H1 (cell line): ENCODE results near the gene ACSF2. TPM values are rescaled to one million over a fixed set of nuclear protein-coding genes. Genes with fewer than 3 reads are reported as not detected.

ENCODE experiments used
- CTCF ChIA-PET: fragments of 300-600 bp; sonication (Branson Sonifier 250); formaldehyde crosslinking; loops from one replicate; lab custom pipeline; 2021; ENCODE audit not compliant: partially characterized antibody; lab: Charles Lee
- POLR2A ChIA-PET: fragments of 300-600 bp; sonication (Branson Sonifier 250); formaldehyde crosslinking; loops from one replicate; lab custom pipeline; 2021; ENCODE audit warnings: inconsistent platforms; ENCODE audit not compliant: partially characterized antibody; lab: Charles Lee
- DNase-seq, 2 experiments: peaks; one replicate each; pipeline versions ENCODE4 v3.0.0 to v3.0.0-alpha.2; 2010 to 2022; ENCODE audit warnings: low spot score in 2 of 2, low read depth in 1 of 2, mixed read lengths in 1 of 2
- FAIRE-seq: peaks from 2 replicates; lab custom pipeline; 2011; peaks lifted over from hg19 to GRCh38; lab: Jason Lieb, UNC
- H2AFZ ChIP-seq: 2 replicates; pipeline ENCODE4 v1.8.1; 2012; ENCODE audit warnings: low read length, inconsistent platforms
- H2AK5ac ChIP-seq: 2 replicates; pipeline ENCODE4 v1.6.1; 2013; ENCODE audit warnings: low read depth, low read length
- H2BK120ac ChIP-seq: replicated peaks from 2 replicates; pipeline ENCODE3; 2013; ENCODE audit warnings: low read depth, low read length, inconsistent platforms
- H2BK12ac ChIP-seq: 2 replicates; pipeline ENCODE4 v1.6.1; 2013; ENCODE audit warnings: low read depth, low read length
- H2BK15ac ChIP-seq: 2 replicates; pipeline ENCODE4 v1.6.1; 2013; ENCODE audit warnings: low read length
- H2BK20ac ChIP-seq: 2 replicates; pipeline ENCODE4 v1.6.1; 2013; ENCODE audit warnings: low read length
- H2BK5ac ChIP-seq: 2 replicates; pipeline ENCODE4 v1.6.1; 2013; ENCODE audit warnings: low read depth, low read length
- H3K14ac ChIP-seq: 2 replicates; pipeline ENCODE4 v1.6.1; 2013; ENCODE audit warnings: inconsistent platforms; ENCODE audit not compliant: insufficient read length
- H3K18ac ChIP-seq: 2 replicates; pipeline ENCODE4 v1.6.1; 2013; ENCODE audit warnings: low read length; ENCODE audit errors: extremely low read depth
- H3K23ac ChIP-seq: 2 replicates; pipeline ENCODE4 v1.6.1; 2013; ENCODE audit warnings: inconsistent platforms; ENCODE audit not compliant: insufficient read length
- H3K23me2 ChIP-seq: 2 replicates; pipeline ENCODE4 v1.6.1; 2013; ENCODE audit warnings: low read depth, low read length
- H3K27ac ChIP-seq: 2 replicates; pipeline ENCODE4 v1.6.1; 2011; ENCODE audit warnings: low read depth, low read length, inconsistent platforms
- H3K27me3 ChIP-seq, 4 experiments: replicated peaks in 1 of 4; 1 replicate in 1 of 4; 2 replicates in 3 of 4; pipeline versions ENCODE4 v1.6.1 to v1.8.1; 2011 to 2013; ENCODE audit warnings: low read length in 3 of 4, mild to moderate bottlenecking in 3 of 4, inconsistent platforms in 2 of 4, mixed read lengths in 2 of 4, moderate library complexity in 1 of 4; ENCODE audit not compliant: control insufficient read depth in 3 of 4, insufficient read depth in 3 of 4; ENCODE audit errors: extremely low read depth in 1 of 4
- H3K36me3 ChIP-seq, 4 experiments: 2 replicates each; pipeline versions ENCODE4 v1.6.1 to v1.8.1; 2011 to 2013; ENCODE audit warnings: mild to moderate bottlenecking in 4 of 4, low read length in 3 of 4, moderate library complexity in 2 of 4, control low read depth in 1 of 4, inconsistent platforms in 1 of 4; ENCODE audit not compliant: insufficient read depth in 4 of 4, control insufficient read depth in 2 of 4
- H3K4ac ChIP-seq: replicated peaks from 2 replicates; pipeline ENCODE3; 2013; ENCODE audit warnings: low read length, low read depth, mixed read lengths, inconsistent platforms; ENCODE audit not compliant: insufficient read length
- H3K4me1 ChIP-seq, 4 experiments: replicated peaks in 1 of 4; 1 replicate in 1 of 4; 2 replicates in 3 of 4; pipeline versions ENCODE4 v1.6.1 to v1.8.1; 2011 to 2013; ENCODE audit warnings: low read length in 3 of 4, inconsistent platforms in 2 of 4, mixed read lengths in 1 of 4; ENCODE audit not compliant: insufficient read depth in 4 of 4, control insufficient read depth in 3 of 4
- H3K4me2 ChIP-seq, 2 experiments: 2 replicates each; pipeline versions ENCODE4 v1.6.1 to v1.8.1; 2011 to 2013; ENCODE audit warnings: low read depth in 2 of 2, low read length in 2 of 2, control low read depth in 1 of 2, inconsistent platforms in 1 of 2, mild to moderate bottlenecking in 1 of 2; ENCODE audit not compliant: insufficient read depth in 1 of 2
- H3K4me3 ChIP-seq, 4 experiments: fragments of 200-600, 300-600 bp in 1 of 4; sonication (generic), shearing (Covaris generic), sonication (Bioruptor Twin) in 1 of 4; 2 replicates each; pipeline versions ENCODE4 v1.5.1 to v1.8.1; 2011 to 2016; ENCODE audit warnings: low read length in 4 of 4, low read depth in 3 of 4, control low read depth in 2 of 4, inconsistent platforms in 2 of 4, mild to moderate bottlenecking in 2 of 4, mixed read lengths in 1 of 4, moderate library complexity in 1 of 4; ENCODE audit not compliant: insufficient read depth in 2 of 4; ENCODE audit errors: extremely low read depth in 1 of 4
- H3K56ac ChIP-seq: replicated peaks from 2 replicates; pipeline ENCODE3; 2013; ENCODE audit warnings: low read depth, mild to moderate bottlenecking, mixed read lengths, low read length, inconsistent platforms; ENCODE audit not compliant: insufficient read length
- H3K79me1 ChIP-seq: 2 replicates; pipeline ENCODE4 v1.6.1; 2013; ENCODE audit warnings: low read depth, low read length, control low read depth
- H3K79me2 ChIP-seq, 2 experiments: 2 replicates each; pipeline versions ENCODE4 v1.6.1 to v1.8.1; 2012 to 2013; ENCODE audit warnings: low read length in 2 of 2, mild to moderate bottlenecking in 2 of 2, inconsistent platforms in 1 of 2; ENCODE audit not compliant: insufficient read depth in 2 of 2, control insufficient read depth in 1 of 2
- H3K9ac ChIP-seq, 4 experiments: replicated peaks in 1 of 4; 1 replicate in 1 of 4; 2 replicates in 3 of 4; pipeline versions ENCODE4 v1.6.1 to v1.8.1; 2011 to 2013; ENCODE audit warnings: low read depth in 3 of 4, low read length in 3 of 4, control low read depth in 2 of 4, mild to moderate bottlenecking in 2 of 4, moderate library complexity in 2 of 4, inconsistent platforms in 1 of 4; ENCODE audit errors: extremely low read depth in 1 of 4
- H3K9me3 ChIP-seq, 2 experiments: 2 replicates each; pipeline versions ENCODE4 v1.6.1 to v1.8.1; 2012 to 2013; ENCODE audit warnings: mild to moderate bottlenecking in 2 of 2, moderate library complexity in 2 of 2, control low read depth in 1 of 2, inconsistent platforms in 1 of 2, low read depth in 1 of 2, low read length in 1 of 2, mixed read lengths in 1 of 2; ENCODE audit not compliant: insufficient read depth in 2 of 2
- H4K20me1 ChIP-seq, 2 experiments: replicated peaks in 1 of 2; 2 replicates each; pipeline versions ENCODE3 to v1.8.1; 2011 to 2013; ENCODE audit warnings: inconsistent platforms in 2 of 2, low read length in 2 of 2, mild to moderate bottlenecking in 1 of 2; ENCODE audit not compliant: insufficient read depth in 2 of 2, control insufficient read depth in 1 of 2
- H4K5ac ChIP-seq: 2 replicates; pipeline ENCODE4 v1.6.1; 2013; ENCODE audit warnings: low read length, low read depth, mixed read lengths, inconsistent platforms; ENCODE audit not compliant: insufficient read length
- H4K8ac ChIP-seq: 2 replicates; pipeline ENCODE4 v1.8.0; 2013; ENCODE audit warnings: mild to moderate bottlenecking, moderate library complexity, low read length, inconsistent platforms; ENCODE audit not compliant: insufficient read depth; ENCODE audit errors: extremely low read depth
- H4K91ac ChIP-seq: replicated peaks from 2 replicates; pipeline ENCODE3; 2013; ENCODE audit warnings: low read length, mixed read lengths, inconsistent platforms; ENCODE audit not compliant: insufficient read length
- EP300 ChIP-seq, 2 experiments: IDR thresholded peaks; 1 replicate in 1 of 2; 2 replicates in 1 of 2; pipeline ENCODE4 v1.6.1; 2011 to 2012; ENCODE audit warnings: low read depth in 2 of 2, low read length in 2 of 2, mild to moderate bottlenecking in 2 of 2, borderline replicate concordance in 1 of 2, inconsistent platforms in 1 of 2, moderate library complexity in 1 of 2
- EZH2 ChIP-seq: fragments of 200-600 bp; sonication (generic); IDR thresholded peaks from 2 replicates; pipeline ENCODE4 v1.7.1; 2012; ENCODE audit warnings: low read depth, mild to moderate bottlenecking, moderate library complexity, low read length, inconsistent platforms; ENCODE audit not compliant: severe bottlenecking
- JUN ChIP-seq: IDR thresholded peaks from 2 replicates; pipeline ENCODE4 v1.6.1; 2011; ENCODE audit warnings: low read depth, mild to moderate bottlenecking, improper control_type of control experiment, low read length
- TAF1 ChIP-seq: IDR thresholded peaks from 2 replicates; pipeline ENCODE4 v1.6.1; 2011; ENCODE audit warnings: mild to moderate bottlenecking, low read depth, low read length
- TAF7 ChIP-seq: optimal IDR thresholded peaks from 2 replicates; pipeline ENCODE3; 2011; ENCODE audit warnings: low read depth, mild to moderate bottlenecking, inconsistent platforms, low read length, moderate library complexity, borderline replicate concordance
- TCF12 ChIP-seq: IDR thresholded peaks from 2 replicates; pipeline ENCODE4 v1.6.1; 2011; ENCODE audit warnings: low read depth, mild to moderate bottlenecking, low read length
- WGBS, 2 experiments: shearing (Covaris generic) in 1 of 2; methylation state at CpG; one replicate each; pipeline versions ENCODE4 v1.1.6 to v1.1.7; 2013 to 2015; ENCODE audit warnings: low lambda C conversion rate in 2 of 2, mixed read lengths in 2 of 2, inconsistent platforms in 1 of 2, low coverage in 1 of 2, missing lambda C conversion rate in 1 of 2; ENCODE audit not compliant: insufficient replicate concordance in 2 of 2, insufficient coverage in 1 of 2, insufficient read length in 1 of 2; ENCODE audit errors: extremely low coverage in 1 of 2, missing lambda C conversion rate in 1 of 2; 5-methylcytosine and 5-hydroxymethylcytosine counted together
- polyA plus RNA-seq, 7 experiments: library from polyadenylated mRNA; depleted of rRNA in 3 of 7; stranded (reverse) in 5 of 7; unstranded in 2 of 7; fragments of >200 nt in 5 of 7; fragments of 200-250 nt in 2 of 7; gene quantifications; 1 replicate in 5 of 7; 2 replicates in 1 of 7; 4 replicates in 1 of 7; pipeline versions ENCODE4 v1.2.1 to v1.2.3, GENCODE V29; 2011 to 2013; ENCODE audit warnings: missing spikeins in 2 of 7, mixed read lengths in 2 of 7
- total RNA-seq: library from RNA; stranded (reverse); fragmentation: NEBNext Ultra II Directional; extraction: Animal tissue kit (Norgen Biotek cat#: 25700); gene quantifications from 2 replicates; pipeline ENCODE4 v1.2.1, GENCODE V29; 2021
- TF ChIP-seq, protein P1 (sequence below): IDR thresholded peaks from 2 replicates; pipeline ENCODE4 v1.6.1; 2011; ENCODE audit warnings: low read depth, mild to moderate bottlenecking, low read length; ENCODE audit not compliant: insufficient read depth

ACSF2 gene
- total and polyA plus RNA-seq, 2 of the 8 experiments (the other 6 are each of a cell fraction or from before 2014, with no cell fraction given): 14.5 to 16.3 TPM

DNA sequence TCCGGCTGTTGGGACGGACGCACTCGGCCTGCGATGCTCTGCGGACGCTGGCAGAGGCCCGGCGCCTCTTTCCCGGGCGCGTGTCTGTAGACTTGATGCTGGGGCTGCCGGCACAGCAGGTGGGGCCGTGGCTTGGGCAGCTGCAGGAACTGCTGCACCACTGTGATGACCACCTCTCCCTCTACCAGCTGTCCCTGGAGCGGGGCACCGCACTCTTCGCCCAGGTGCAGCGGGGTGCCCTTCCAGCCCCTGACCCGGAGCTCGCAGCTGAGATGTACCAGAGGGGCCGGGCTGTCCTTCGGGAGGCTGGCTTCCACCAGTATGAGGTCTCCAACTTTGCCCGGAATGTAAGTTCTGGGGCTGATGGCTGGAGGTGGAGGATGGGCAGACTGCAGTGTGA lies 56.1 kb downstream of the ACSF2 start:
- Histone ChIP-seq H3K27me3 (0 out of 7 replicates have a peak, but pooled peaks cover 0 to 2% (median 0%) of the 10 kb centered on the region in 4 experiments), H2BK5ac (no peak overlapping the region)
- no peak for FAIRE-seq

More for the DNA sequence above, 56.1 kb downstream of the ACSF2 start:
- Histone ChIP-seq H4K8ac (0 out of 2 replicates have a peak overlapping the region, but pooled peaks have one; percentile 28), H3K79me1 (no peaks in the 10 kb centered on the region), H3K23me2 (peaks cover 8% of the 10 kb centered on the region), H2BK12ac (no peak overlapping the region), H3K4me1 (peaks cover 0 to 6% (median 4%) of the 10 kb centered on the region in 4 experiments; a peak in 6 of 7 replicates), H3K4me3 (no peak overlapping the region), H3K14ac (no peak overlapping the region)
- TF ChIP-seq JUN: no peak
- TF ChIP-seq TAF7: no peak
- no peak for TF ChIP-seq EZH2
- TF ChIP-seq EP300 (IDR thresholded peaks at IDR 0.05; ENCODE audit: borderline replicate concordance in 1 of 2, low read depth in 2 of 2, low read length in 2 of 2): no peak
- TF ChIP-seq, protein P1, sequence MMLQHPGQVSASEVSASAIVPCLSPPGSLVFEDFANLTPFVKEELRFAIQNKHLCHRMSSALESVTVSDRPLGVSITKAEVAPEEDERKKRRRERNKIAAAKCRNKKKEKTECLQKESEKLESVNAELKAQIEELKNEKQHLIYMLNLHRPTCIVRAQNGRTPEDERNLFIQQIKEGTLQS: no peak
- no peak for TF ChIP-seq TCF12
- no peak for TF ChIP-seq TAF1
- TF ChIP-seq, all 59 proteins: peak for 0
- Histone ChIP-seq H4K20me1 (peaks cover 0 to 2% of the 10 kb centered on the region in 2 experiments), H4K91ac (no peak overlapping the region), H3K18ac (no peak overlapping the region), H3K4ac (no peak overlapping the region), H4K5ac (no peak overlapping the region), H2AK5ac (no peak overlapping the region), H3K79me2 (peaks cover 0 to 3% of the 10 kb centered on the region in 2 experiments; a peak in 1 of 4 replicates), H2AFZ (no peak overlapping the region), H3K4me2 (no peak overlapping the region), H3K27ac (no peak overlapping the region), H2BK120ac (no peak overlapping the region), H2BK15ac (no peak overlapping the region), H3K36me3 (peaks cover 0 to 13% (median 6%) of the 10 kb centered on the region in 4 experiments; a peak in 4 of 8 replicates), H2BK20ac (no peak overlapping the region), H3K56ac (no peak overlapping the region), H3K23ac (no peak overlapping the region), H3K9ac (no peak overlapping the region), H3K9me3 (no peaks in the 10 kb centered on the region)
- DNase-seq: no peak
- ChIA-PET POLR2A (interaction anchor here (0.9 to 1.1 kb wide), 3 partner anchors 22 to 84 kb away, joined by 3 to 4 read pairs (median 3); no protein-coding TSS in a partner anchor), CTCF (interaction anchor here (0.7 to 9.2 kb wide), 25 partner anchors 10 to 214 kb away, joined by 3 to 116 read pairs (median 5); partner anchors contain the start of genes EPN3, LRRC59 and SPATA20)
- 95% methylated on average over 12 of the region's 23 CpGs; no CpG with 5 or more reads in 1 of the 2 experiments for WGBS, 2 experiments
